IPS DF 19.7 (cell line): ENCODE data around the gene ZFYVE9.
"Not testable (repeated sequence)": the region's sequence is repeated elsewhere in the genome, so short reads cannot be mapped to it uniquely, and the experiment has no call there.

Source experiments
- DNase-seq: peaks from one replicate; pipeline ENCODE4 v3.0.0-alpha.2; 2013; ENCODE audit warnings: low read depth, low spot score

Gene ZFYVE9

DNA sequence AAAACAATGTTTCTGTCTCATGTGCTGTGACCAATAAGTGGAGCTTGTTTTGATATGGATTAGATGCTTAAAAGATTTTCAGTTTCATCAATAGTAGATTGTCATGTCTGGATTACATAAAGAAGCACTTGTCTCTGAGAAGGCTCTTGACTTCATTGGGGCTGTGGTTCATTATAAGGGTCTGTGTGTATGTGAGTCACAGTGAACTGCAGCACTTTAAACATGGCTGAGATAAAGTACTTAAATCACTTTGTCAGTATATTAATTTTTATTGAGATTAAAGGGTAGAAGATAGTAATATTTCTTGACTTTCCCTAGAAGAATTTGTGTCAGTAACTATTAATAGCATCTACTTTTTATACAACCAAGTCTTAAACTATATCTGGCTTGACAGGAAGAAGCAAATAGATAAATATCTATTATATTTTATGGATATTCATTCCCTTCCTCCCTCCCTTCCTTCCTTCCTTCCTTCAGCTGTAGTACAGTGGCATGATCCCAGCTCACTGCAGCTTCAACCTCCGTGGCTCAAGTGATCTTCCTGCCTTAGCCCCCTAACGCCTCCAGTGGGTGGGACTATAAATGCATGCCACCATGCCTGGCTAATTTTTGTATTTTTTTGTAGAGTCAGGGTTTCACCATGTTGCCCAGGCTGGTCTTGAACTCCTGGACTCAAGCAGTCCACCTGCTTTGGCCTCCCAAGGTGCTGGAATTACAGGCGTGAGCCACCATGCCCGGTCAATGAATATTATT is 48.8 kb downstream of the ZFYVE9 start:
- no peak for DNase-seq

GRCh38 chr1:52191395-52191965 is 49.6 kb downstream of the ZFYVE9 start:
- DNase-seq, result no peak

DNA sequence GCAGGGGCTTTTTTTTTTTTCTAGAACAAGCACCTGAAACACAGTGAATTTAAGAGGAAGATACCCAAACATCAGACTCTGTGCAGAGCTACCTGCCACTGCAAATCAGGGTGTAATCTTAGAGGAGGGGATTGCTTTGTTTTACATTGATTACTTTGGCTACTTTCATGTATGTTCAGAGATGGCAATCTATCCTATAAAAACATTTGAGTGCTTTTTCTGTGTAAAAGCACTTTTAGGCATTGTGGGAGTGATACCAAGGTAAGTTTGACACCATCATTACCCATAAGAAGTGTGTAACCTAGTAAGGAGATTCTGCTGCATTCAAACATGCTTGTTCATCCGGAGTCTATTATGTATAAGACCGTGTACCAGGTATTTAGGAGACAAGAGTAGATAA is 50.1 kb downstream of the ZFYVE9 start:
- no peak for DNase-seq

DNA sequence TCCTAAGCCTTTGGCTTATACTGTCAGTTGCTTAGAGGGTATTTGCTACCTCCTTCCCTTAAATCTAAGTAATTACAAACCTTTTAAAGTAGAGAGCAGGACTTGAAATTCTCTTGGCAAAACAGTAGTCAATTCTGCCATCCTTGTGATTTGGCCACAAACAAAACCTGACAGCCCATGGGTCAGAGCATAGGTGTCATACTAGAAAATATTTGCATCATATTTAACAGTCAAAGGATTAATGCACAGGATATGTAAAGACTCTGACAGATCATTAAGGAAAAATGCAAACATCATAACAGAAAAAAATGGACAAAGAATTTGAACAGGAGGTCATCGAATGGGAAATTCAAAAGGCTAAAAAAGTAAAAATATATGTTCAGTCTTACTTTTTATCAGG is 50.5 kb downstream of the ZFYVE9 start:
- DNase-seq, result no peak

DNA sequence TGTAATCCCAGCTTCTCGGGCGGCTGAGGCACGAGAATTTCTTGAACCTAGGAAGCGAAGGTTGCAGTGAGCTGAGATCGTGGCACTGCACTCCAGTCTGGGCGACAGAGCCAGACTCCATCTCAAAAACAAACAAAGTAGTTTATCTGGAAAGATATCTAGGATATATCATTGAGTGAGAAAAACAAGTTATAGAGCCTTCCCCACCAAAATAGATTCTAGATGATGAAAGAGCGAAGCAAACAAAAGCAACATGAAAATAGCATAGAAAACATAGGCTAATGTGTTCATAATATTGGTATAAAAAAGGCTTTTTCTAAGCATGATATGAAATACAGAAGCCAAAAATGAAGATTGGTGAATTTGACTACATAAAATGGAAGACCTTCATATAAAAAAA is 52.1 kb downstream of the ZFYVE9 start:
- no peak for DNase-seq

DNA sequence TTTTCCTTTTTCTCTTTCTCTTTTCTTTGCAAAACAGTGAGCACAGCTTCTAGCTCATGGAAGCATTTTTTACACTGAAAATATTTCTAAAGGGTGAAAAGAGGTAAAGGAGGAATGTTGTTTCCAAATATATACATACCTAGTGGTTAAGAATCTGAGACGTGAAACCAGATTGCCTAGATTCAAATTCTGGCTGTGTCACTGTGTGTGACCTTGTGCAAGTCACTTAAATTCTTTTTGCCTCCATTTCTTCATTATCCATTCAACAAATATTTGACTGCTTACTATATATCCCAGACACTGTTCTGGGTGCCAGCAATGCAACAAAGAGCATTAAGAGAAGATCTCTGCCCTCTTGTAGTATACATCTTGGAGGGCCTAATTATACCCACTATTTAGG is 53.3 kb downstream of the ZFYVE9 start:
- DNase-seq, result no peak

GRCh38 chr1:52203935-52204625 is 62.2 kb downstream of the ZFYVE9 start:
- no peak for DNase-seq

DNA sequence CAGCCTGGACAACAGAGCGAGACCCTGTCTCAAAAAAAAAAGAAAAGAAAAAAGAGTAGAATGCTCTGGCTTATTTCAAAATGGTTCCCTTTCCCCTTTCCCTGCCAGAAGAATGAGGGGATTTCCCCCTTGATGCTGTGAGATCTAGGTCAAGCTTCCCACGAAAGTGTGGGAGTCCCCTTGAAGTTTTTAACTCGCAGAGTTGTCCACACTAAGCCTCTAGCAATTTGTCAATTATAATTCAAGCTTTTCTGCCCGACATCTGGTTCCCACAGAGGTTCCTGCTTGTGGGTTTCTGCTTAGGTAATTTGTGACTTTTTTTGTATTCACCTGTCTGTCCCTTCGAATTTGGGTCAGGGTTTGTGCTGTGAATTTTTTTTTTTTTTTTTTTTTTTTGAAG is 62.8 kb downstream of the ZFYVE9 start:
- no peak for DNase-seq

- not testable (repeated sequence) for DNase-seq
These were observed 64.8 kb downstream of the ZFYVE9 start for GRCh38 chr1:52206686-52207085.

DNA sequence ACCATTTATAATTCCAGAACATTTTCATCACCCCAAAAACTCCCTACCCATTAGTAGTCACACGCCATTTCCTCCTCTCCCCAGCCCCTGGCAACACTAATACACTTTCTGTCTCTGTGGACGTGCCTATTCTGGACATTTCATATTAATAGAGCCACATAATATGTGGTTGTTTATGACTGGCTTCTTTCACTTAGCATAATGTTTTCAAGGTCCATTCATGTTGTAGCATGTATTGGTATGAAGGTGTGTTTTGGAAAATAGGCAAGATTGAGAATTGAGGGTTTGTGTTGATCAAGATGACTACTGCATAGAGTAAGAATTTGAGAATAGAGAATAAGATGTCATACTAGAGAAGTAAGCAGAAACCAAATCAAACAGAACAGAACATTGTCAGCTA is 67.5 kb downstream of the ZFYVE9 start:
- no peak for DNase-seq

DNA sequence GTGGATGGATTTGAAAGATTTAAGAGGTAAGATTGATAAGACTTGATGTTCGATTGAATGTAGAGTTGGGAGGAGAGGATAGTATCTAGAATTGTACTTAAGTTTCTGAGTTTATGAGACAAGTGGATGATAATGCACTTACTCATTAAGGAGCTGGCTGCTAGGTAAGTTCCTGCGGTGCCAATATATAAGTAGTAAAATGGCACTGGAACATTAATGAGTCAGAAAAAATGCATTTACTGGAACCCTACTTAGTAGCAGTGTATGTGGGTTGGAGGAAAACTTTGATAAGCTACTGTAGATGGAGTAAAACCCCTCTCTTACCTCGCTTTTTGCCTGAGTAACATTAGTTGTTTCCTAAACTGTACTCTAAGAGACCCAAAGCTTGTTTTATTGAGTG is 68.2 kb downstream of the ZFYVE9 start:
- DNase-seq, result no peak

- DNase-seq, result no peak
These were observed 75.1 kb downstream of the ZFYVE9 start for GRCh38 chr1:52216907-52217458.

DNA sequence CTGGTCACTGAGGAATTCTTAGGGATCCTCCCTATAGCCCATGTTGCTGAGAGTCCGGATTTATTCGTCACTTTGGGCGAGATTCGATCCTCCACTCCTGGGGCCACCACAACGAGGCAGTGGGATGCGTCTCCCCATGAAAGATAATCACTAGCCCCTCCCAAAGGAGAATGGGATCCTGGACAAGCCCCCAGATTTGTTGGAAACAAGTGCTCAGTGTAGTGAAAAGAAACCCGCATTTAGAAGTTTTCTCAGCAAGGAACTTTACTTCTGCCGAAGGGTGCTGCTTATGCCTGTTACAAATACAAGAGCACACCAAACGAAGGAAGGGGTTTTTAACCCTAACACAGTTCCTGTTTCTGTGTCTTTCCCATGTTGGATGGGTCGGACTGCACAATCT is 83.3 kb downstream of the ZFYVE9 start:
- DNase-seq, result no peak

DNA sequence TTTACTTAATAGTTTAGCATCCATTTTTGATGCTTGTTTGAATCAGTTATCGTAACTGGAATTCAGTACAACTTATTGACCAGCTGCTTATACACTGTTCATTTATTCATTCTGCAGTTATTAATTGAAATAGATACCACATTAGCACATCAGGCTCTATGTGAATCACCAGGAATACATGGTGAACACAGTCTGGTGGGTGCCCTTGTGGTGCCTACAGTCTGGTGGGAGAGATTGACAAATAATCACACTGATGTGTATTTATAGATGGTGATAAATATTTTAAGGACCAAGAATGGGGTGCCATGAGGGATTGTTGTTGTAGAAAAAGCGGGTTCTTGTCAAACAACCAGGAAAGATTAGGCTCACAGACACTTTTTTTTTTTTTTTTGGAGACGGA is 87.6 kb downstream of the ZFYVE9 start:
- DNase-seq, result no peak

GRCh38 chr1:52233463-52233862 is 91.6 kb downstream of the ZFYVE9 start:
- DNase-seq, result no peak

DNA sequence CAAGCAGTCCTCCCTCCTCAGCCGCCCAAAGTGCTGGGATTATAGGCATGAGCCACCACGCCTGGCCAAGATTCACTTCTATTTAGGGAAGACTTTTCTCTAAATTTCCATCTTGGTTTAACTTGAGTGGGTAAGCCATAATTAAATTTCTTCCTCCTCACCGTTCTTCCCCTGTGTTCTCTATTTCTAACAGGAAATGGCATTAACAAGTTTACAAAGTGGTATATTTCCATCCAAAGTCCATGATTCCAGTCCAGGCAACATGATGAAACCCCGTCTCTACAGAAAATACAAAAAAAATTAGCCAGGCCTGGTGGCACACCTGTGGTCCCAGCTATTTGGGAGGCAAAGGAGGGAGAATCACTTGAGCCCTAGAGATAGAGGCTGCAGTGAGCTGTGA is 92.1 kb downstream of the ZFYVE9 start:
- no peak for DNase-seq

GRCh38 chr1:52234708-52235107 is 92.8 kb downstream of the ZFYVE9 start:
- no peak for DNase-seq

DNA sequence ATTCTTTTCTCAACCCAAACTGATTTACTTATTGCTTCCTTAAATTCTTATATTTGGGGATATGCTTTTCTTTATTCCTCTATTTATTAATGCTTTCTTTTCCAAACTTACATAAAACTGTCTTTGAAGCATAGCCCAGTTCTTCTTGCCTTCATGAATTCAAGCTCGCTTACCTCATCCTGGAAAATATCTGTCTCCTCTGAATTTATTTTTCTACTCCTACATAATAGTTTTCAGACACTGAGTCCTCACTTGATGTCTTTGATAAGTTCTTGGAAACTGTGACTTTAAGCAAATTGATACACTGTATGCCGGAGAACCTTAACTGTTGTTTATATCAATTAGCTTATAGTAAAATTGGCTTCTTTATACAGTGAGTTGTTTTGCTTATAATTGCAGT is 93.8 kb downstream of the ZFYVE9 start:
- no peak for DNase-seq

- no peak for DNase-seq
These were observed 95.5 kb downstream of the ZFYVE9 start for GRCh38 chr1:52237430-52237829.

DNA sequence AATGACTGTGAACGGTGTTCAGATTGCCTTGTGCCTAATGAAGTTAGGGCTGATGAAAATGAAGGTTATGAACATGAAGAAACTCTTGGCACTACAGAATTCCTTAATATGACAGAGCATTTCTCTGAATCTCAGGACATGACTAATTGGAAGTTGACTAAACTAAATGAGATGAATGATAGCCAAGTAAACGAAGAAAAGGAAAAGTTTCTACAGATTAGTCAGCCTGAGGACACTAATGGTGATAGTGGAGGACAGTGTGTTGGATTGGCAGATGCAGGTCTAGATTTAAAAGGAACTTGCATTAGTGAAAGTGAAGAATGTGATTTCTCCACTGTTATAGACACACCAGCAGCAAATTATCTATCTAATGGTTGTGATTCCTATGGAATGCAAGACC is 96.6 kb downstream of the ZFYVE9 start:
- DNase-seq, result no peak

DNA sequence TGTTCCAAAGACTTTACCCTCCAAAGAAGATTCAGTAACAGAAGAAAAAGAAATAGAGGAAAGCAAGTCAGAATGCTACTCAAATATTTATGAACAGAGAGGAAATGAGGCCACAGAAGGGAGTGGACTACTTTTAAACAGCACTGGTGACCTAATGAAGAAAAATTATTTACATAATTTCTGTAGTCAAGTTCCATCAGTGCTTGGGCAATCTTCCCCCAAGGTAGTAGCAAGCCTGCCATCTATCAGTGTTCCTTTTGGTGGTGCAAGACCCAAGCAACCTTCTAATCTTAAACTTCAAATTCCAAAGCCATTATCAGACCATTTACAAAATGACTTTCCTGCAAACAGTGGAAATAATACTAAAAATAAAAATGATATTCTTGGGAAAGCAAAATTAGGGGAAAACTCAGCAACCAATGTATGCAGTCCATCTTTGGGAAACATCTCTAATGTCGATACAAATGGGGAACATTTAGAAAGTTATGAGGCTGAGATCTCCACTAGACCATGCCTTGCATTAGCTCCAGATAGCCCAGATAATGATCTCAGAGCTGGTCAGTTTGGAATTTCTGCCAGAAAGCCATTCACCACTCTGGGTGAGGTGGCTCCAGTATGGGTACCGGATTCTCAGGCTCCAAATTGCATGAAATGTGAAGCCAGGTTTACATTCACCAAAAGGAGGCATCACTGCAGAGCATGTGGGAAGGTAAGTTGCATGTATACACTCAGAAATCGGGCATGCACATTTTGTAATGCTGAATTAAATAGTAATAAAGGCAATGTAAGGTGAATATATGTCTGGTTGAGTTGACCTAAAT is 97.2 kb downstream of the ZFYVE9 start:
- no peak for DNase-seq

DNA sequence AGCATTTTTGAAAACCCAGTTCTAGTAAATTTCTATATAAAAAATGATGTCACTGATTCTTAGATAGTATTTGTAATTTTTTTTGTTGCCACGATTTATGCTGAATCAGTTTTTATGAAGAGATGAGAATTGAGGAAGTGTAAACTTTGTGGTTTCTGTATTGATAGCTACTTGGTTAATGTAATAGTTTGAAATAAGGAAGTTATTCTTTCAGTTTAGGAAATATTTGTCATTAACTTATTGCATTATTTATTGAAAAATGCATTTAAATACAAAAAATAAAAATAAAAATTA is 97.8 kb downstream of the ZFYVE9 start:
- no peak for DNase-seq
